Measurements from ENCODE around the gene UBE2L3. TPM values are rescaled to one million over a fixed set of nuclear protein-coding genes. Genes with fewer than 3 reads are reported as not detected.
"Not testable (repeated sequence)": the region's sequence is repeated elsewhere in the genome, so short reads cannot be mapped to it uniquely, and the experiment has no call there.

UBE2L3 gene
- total and polyA plus RNA-seq, 2 experiments from 2014 or later: 86.3 to 136 TPM

GRCh38 chr22:21596356-21597135 is 29.0 kb downstream of the UBE2L3 start:
- not testable (repeated sequence) for H3K4me1 Mint-ChIP-seq; H3K9me2 ChIP-seq (ENCODE audit: insufficient read depth); H3K4me1 ChIP-seq (ENCODE audit: insufficient read depth); H3K27ac Mint-ChIP-seq; H3K27me3 ChIP-seq (ENCODE audit: insufficient read depth); H3K4me3 Mint-ChIP-seq; H3F3A ChIP-seq (replicated peaks; ENCODE audit: low read depth); H3K27me3 Mint-ChIP-seq (ENCODE audit: insufficient read depth, low read depth, poor library complexity); H3K4me3 ChIP-seq; H2AFZ ChIP-seq; H3K27ac ChIP-seq (ENCODE audit: low read depth); DNase-seq (ENCODE audit: low spot score); H3K4me2 ChIP-seq; H3K9me3 Mint-ChIP-seq; ATAC-seq
- Histone ChIP-seq H4K20me1 (replicated peaks; ENCODE audit: insufficient read depth) (peaks cover 94% of the 10 kb centered on the region), H3K79me2 (replicated peaks; ENCODE audit: insufficient read depth) (peaks cover 100% of the 10 kb centered on the region), H3K36me3 (ENCODE audit: insufficient read depth) (peaks cover 16% of the 10 kb centered on the region)
- peaks cover 55% of the 10 kb centered on the region for H3K36me3 Mint-ChIP-seq (ENCODE audit: low read depth)

DNA sequence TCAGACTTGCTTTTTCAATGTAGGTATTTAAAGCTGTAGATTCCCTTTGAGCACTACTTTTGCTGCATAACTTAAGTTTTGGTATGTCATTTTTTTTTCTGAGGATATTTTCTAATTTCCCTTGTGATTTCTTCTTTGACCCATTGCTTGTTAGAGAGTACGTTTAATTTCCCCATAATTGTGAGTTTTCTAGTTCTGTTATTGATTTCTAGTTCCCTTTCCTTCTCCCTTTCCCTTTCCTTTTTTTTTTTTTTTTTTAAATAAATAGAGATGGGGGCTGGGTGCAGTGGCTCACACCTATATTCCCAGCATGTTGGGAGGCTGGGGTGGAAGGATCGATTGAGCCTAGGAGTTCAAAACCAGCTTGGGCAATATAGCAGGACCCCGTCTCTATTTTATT is 30.8 kb downstream of the UBE2L3 start:
- Histone ChIP-seq H3K27ac (ENCODE audit: low read depth) (no peak overlapping the region), H4K20me1 (replicated peaks; ENCODE audit: insufficient read depth) (peaks cover 80% of the 10 kb centered on the region), H3K4me3 (no peak overlapping the region), H3F3A (replicated peaks; ENCODE audit: low read depth) (peaks cover 3% of the 10 kb centered on the region; the same call in 1 of the 2 replicates), H3K79me2 (replicated peaks; ENCODE audit: insufficient read depth) (peaks cover 100% of the 10 kb centered on the region), H3K27me3 (ENCODE audit: insufficient read depth) (no peaks in the 10 kb centered on the region), H2AFZ (no peak overlapping the region), H3K9me2 (ENCODE audit: insufficient read depth) (no peaks in the 10 kb centered on the region), H3K4me2 (no peak overlapping the region), H3K4me1 (ENCODE audit: insufficient read depth) (no peaks in the 10 kb centered on the region), H3K36me3 (ENCODE audit: insufficient read depth) (peaks cover 16% of the 10 kb centered on the region)
- no peaks in the 10 kb centered on the region; the same call in 2 of the 3 replicates for H3K9me3 Mint-ChIP-seq
- peaks cover under 1% of the 10 kb centered on the region for H3K27me3 Mint-ChIP-seq (ENCODE audit: insufficient read depth, low read depth, poor library complexity)
- ATAC-seq: no peak
- no peak overlapping the region for H3K4me3 Mint-ChIP-seq
- DNase-seq (ENCODE audit: low spot score): no peak
- H3K4me1 Mint-ChIP-seq: peaks cover 13% of the 10 kb centered on the region
- H3K27ac Mint-ChIP-seq: no peak overlapping the region
- H3K36me3 Mint-ChIP-seq (ENCODE audit: low read depth): peaks cover 49% of the 10 kb centered on the region
- no peak for TF ChIP-seq POLR2AphosphoS5 (IDR thresholded peaks at IDR 0.05; ENCODE audit: low read depth)
- no peak for TF ChIP-seq EZH2 (IDR thresholded peaks at IDR 0.05; ENCODE audit: low read depth, unreplicated experiment)
- TF ChIP-seq, protein P1, sequence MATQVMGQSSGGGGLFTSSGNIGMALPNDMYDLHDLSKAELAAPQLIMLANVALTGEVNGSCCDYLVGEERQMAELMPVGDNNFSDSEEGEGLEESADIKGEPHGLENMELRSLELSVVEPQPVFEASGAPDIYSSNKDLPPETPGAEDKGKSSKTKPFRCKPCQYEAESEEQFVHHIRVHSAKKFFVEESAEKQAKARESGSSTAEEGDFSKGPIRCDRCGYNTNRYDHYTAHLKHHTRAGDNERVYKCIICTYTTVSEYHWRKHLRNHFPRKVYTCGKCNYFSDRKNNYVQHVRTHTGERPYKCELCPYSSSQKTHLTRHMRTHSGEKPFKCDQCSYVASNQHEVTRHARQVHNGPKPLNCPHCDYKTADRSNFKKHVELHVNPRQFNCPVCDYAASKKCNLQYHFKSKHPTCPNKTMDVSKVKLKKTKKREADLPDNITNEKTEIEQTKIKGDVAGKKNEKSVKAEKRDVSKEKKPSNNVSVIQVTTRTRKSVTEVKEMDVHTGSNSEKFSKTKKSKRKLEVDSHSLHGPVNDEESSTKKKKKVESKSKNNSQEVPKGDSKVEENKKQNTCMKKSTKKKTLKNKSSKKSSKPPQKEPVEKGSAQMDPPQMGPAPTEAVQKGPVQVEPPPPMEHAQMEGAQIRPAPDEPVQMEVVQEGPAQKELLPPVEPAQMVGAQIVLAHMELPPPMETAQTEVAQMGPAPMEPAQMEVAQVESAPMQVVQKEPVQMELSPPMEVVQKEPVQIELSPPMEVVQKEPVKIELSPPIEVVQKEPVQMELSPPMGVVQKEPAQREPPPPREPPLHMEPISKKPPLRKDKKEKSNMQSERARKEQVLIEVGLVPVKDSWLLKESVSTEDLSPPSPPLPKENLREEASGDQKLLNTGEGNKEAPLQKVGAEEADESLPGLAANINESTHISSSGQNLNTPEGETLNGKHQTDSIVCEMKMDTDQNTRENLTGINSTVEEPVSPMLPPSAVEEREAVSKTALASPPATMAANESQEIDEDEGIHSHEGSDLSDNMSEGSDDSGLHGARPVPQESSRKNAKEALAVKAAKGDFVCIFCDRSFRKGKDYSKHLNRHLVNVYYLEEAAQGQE (IDR thresholded peaks at IDR 0.05; ENCODE audit: unreplicated experiment): no peak
- no peak for TF ChIP-seq ZNF114 (CRISPR knock-in tag; IDR thresholded peaks at IDR 0.05)
- no peak for TF ChIP-seq ETS1 (IDR thresholded peaks at IDR 0.05)
- TF ChIP-seq EZH2phosphoT487 (IDR thresholded peaks at IDR 0.05; ENCODE audit: unreplicated experiment): no peak
- TF ChIP-seq CREB1 (CRISPR knock-in tag; IDR thresholded peaks at IDR 0.05; ENCODE audit: low read depth): no peak
- no peak for TF ChIP-seq NANOG (IDR thresholded peaks at IDR 0.05; ENCODE audit: borderline replicate concordance)
- TF ChIP-seq CTCF (conservative IDR thresholded peaks at IDR 0.05; ENCODE audit: low read depth in 2 of 2): no peak
- TF ChIP-seq ZNF331 (CRISPR knock-in tag; IDR thresholded peaks at IDR 0.05; ENCODE audit: low read depth): no peak
- no peak for TF ChIP-seq STAT1 (IDR thresholded peaks at IDR 0.05; ENCODE audit: unreplicated experiment)
- TF ChIP-seq JUNB (IDR thresholded peaks at IDR 0.05; ENCODE audit: unreplicated experiment): no peak
